Mesendoderm (in vitro differentiated cells): Measurements from ENCODE around the gene CLEC7A.

ENCODE experiments used
- DNase-seq: peaks from one replicate; pipeline ENCODE4 v3.0.0; 2013
- H2AK5ac ChIP-seq: 2 replicates; pipeline ENCODE4 v1.6.1; 2013; ENCODE audit warnings: low read length, inconsistent platforms
- H2BK120ac ChIP-seq: 2 replicates; pipeline ENCODE4 v1.6.1; 2013; ENCODE audit warnings: low read depth, mild to moderate bottlenecking, low read length, moderate library complexity, mixed read lengths
- H2BK15ac ChIP-seq: replicated peaks from 2 replicates; pipeline ENCODE4 v1.6.1; 2013; ENCODE audit warnings: low read depth, mild to moderate bottlenecking, moderate library complexity
- H2BK5ac ChIP-seq: 2 replicates; pipeline ENCODE4 v1.6.1; 2013; ENCODE audit warnings: low read length, inconsistent platforms
- H3K18ac ChIP-seq: 2 replicates; pipeline ENCODE4 v1.6.1; 2013; ENCODE audit warnings: mild to moderate bottlenecking, low read length, mixed read lengths
- H3K23ac ChIP-seq: one replicate; pipeline ENCODE4 v1.6.1; 2013; ENCODE audit warnings: low read length
- H3K27ac ChIP-seq: 2 replicates; pipeline ENCODE4 v1.5.1; 2013; ENCODE audit warnings: low read depth, mild to moderate bottlenecking, inconsistent platforms, low read length, moderate library complexity
- H3K27me3 ChIP-seq: 2 replicates; pipeline ENCODE4 v1.6.1; 2013; ENCODE audit warnings: low read length, control low read depth, mild to moderate bottlenecking, inconsistent platforms; ENCODE audit not compliant: insufficient read depth, poor library complexity
- H3K36me3 ChIP-seq: 2 replicates; pipeline ENCODE4 v1.6.1; 2013; ENCODE audit warnings: low read length, inconsistent platforms; ENCODE audit not compliant: control insufficient read depth, insufficient read depth
- H3K4ac ChIP-seq: one replicate; pipeline ENCODE4 v1.6.1; 2013; ENCODE audit warnings: low read depth, mild to moderate bottlenecking, low read length, moderate library complexity
- H3K4me1 ChIP-seq: 2 replicates; pipeline ENCODE4 v1.6.1; 2013; ENCODE audit warnings: low read depth, low read length, inconsistent platforms; ENCODE audit not compliant: control insufficient read depth
- H3K4me2 ChIP-seq: 2 replicates; pipeline ENCODE4 v1.6.1; 2013; ENCODE audit warnings: low read length
- H3K4me3 ChIP-seq: 2 replicates; pipeline ENCODE4 v1.5.1; 2013; ENCODE audit warnings: mild to moderate bottlenecking, low read length
- H3K56ac ChIP-seq: one replicate; pipeline ENCODE4 v1.6.1; 2013; ENCODE audit warnings: low read length
- H3K79me1 ChIP-seq: 2 replicates; pipeline ENCODE4 v1.6.1; 2013; ENCODE audit warnings: low read length, inconsistent platforms
- H3K79me2 ChIP-seq: 2 replicates; pipeline ENCODE4 v1.6.1; 2013; ENCODE audit warnings: mild to moderate bottlenecking, low read length; ENCODE audit not compliant: control insufficient read depth, insufficient read depth
- H3K9ac ChIP-seq: 2 replicates; pipeline ENCODE4 v1.6.1; 2013; ENCODE audit warnings: low read length, inconsistent platforms
- H4K5ac ChIP-seq: one replicate; pipeline ENCODE4 v1.6.1; 2013; ENCODE audit warnings: low read length
- H4K8ac ChIP-seq: one replicate; pipeline ENCODE4 v1.6.1; 2013; ENCODE audit warnings: low read depth, mild to moderate bottlenecking, control low read depth, low read length, moderate library complexity
- WGBS: extraction: QIAGEN DNeasy Blood & Tissue Kit; methylation state at CpG from one replicate; pipeline ENCODE4 v1.1.7; 2013; ENCODE audit warnings: low lambda C conversion rate, missing lambda C conversion rate; ENCODE audit not compliant: insufficient coverage; ENCODE audit errors: extremely low coverage; 5-methylcytosine and 5-hydroxymethylcytosine counted together

CLEC7A gene

DNA sequence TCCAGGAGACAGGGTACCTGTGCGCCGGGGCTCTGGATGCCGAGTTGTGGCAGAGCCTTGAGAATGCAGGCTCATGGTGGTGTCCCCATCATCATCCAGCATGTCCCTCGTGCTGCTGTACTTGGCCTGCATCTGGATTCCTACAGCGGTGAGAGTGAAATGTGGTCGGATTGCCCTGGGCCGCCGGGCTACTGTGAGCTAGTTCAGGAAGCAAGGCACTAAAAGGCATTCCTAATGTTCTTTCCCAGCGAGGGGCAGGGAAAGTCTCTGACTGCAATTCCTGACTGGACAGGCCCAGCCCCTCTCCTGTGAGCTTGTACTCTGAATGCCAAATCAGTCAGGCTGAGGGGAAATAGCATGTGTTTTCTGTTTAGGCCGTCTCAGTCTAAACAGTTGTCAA lies 31.2 kb downstream of the CLEC7A start, which contains the start of gene CLEC1A:
Gene CLEC1A, minus strand, starts transcription at position 195 of the 400 bp plus-strand sequence. Its CDS starts 63 bp downstream, at position 132.
- no peak within 1 kb of the TSS for H3K4me3 ChIP-seq
- H3K79me2 ChIP-seq = no peaks in the 10 kb centered on the region
- WGBS = no CpG with 5 or more reads among the region's 10 CpGs
- H3K56ac ChIP-seq = no peak within 1 kb of the TSS
- no peaks in the 10 kb centered on the region for H3K27me3 ChIP-seq
- H3K18ac ChIP-seq = no peak within 1 kb of the TSS
- H3K4ac ChIP-seq = no peak within 1 kb of the TSS
- no peaks in the 10 kb centered on the region for H3K79me1 ChIP-seq
- no peak within 1 kb of the TSS for H3K27ac ChIP-seq
- peak; percentile 77 for DNase-seq
- H2BK5ac ChIP-seq = no peak within 1 kb of the TSS
- peaks cover 12% of the 10 kb centered on the region for H3K4me1 ChIP-seq
- H3K36me3 ChIP-seq = no peaks in the 10 kb centered on the region
- H3K23ac ChIP-seq = no peak within 1 kb of the TSS
- no peak within 1 kb of the TSS for H2BK120ac ChIP-seq
- no peak within 1 kb of the TSS for H2BK15ac ChIP-seq
- H3K4me2 ChIP-seq = no peak within 1 kb of the TSS
- H3K9ac ChIP-seq = no peak within 1 kb of the TSS
- no peak within 1 kb of the TSS for H2AK5ac ChIP-seq
- H4K5ac ChIP-seq = no peak within 1 kb of the TSS
- no peak within 1 kb of the TSS for H4K8ac ChIP-seq

DNA sequence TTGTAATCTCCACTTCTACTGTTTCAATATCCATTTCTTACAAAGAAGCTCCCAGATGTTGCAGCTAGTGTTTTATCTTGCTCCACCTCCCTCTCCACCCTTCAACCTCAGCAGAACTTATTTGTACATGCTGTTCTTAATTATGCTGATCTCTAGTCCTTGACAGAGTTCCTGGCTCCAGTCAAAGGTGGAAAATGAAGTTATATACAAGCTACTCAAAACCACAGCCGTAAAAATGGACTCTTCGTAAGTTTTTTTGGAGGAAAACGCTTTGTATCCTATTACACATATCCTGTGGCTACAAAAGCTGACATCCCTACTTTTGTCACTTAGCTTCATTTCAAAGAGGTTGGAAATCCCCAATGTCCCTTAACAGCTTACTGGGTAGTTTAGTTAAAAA lies 32.5 kb downstream of the CLEC7A start:
- no peaks in the 10 kb centered on the region for H3K36me3 ChIP-seq
- no peak overlapping the region for H3K18ac ChIP-seq
- no peak overlapping the region for H3K23ac ChIP-seq
- H3K4me1 ChIP-seq = peaks cover 12% of the 10 kb centered on the region
- no peak overlapping the region for H4K8ac ChIP-seq
- H3K27ac ChIP-seq = no peak overlapping the region
- DNase-seq = no peak
- H3K4me2 ChIP-seq = no peak overlapping the region
- no peaks in the 10 kb centered on the region for H3K79me2 ChIP-seq
- no peak overlapping the region for H3K9ac ChIP-seq
- no peak overlapping the region for H2BK15ac ChIP-seq
- no peak overlapping the region for H2AK5ac ChIP-seq
- no peak overlapping the region for H3K4ac ChIP-seq
- WGBS = no CpG with 5 or more reads among the region's 3 CpGs
- no peak overlapping the region for H3K4me3 ChIP-seq
- no peak overlapping the region for H4K5ac ChIP-seq
- H3K56ac ChIP-seq = no peak overlapping the region
- H3K79me1 ChIP-seq = no peaks in the 10 kb centered on the region
- no peak overlapping the region for H2BK120ac ChIP-seq
- H2BK5ac ChIP-seq = no peak overlapping the region
- H3K27me3 ChIP-seq = no peaks in the 10 kb centered on the region

DNA sequence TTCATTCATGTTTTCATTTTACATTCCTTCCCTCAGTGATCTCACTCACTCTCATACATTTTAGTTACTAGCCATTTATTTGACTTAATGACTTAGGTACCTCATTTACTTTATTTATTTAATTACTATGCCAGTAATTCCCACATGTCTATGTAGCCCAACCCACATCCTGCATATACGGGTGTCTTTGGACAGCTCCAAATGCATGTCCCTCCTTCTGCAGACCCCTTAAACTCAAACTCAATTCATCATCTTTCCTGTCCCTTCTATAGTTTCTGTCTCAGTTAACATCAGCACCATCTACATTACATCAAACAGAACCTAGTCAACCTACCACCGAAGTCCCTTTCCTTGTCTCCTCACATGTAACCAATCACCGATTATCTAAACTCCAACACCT lies 34.0 kb downstream of the CLEC7A start:
- Histone ChIP-seq H3K79me1 (no peaks in the 10 kb centered on the region), H2BK5ac (no peak overlapping the region), H2AK5ac (no peak overlapping the region), H3K27me3 (no peaks in the 10 kb centered on the region), H3K23ac (no peak overlapping the region), H3K18ac (no peak overlapping the region), H2BK120ac (no peak overlapping the region), H4K5ac (no peak overlapping the region), H3K4me1 (no peaks in the 10 kb centered on the region), H3K4me2 (no peak overlapping the region), H3K79me2 (no peaks in the 10 kb centered on the region), H3K4me3 (no peak overlapping the region), H3K27ac (no peak overlapping the region), H2BK15ac (no peak overlapping the region), H3K9ac (no peak overlapping the region), H3K4ac (no peak overlapping the region), H4K8ac (no peak overlapping the region), H3K36me3 (no peaks in the 10 kb centered on the region), H3K56ac (no peak overlapping the region)
- DNase-seq = no peak
- 100% methylated on average over 1 of the region's 3 CpGs for WGBS

DNA sequence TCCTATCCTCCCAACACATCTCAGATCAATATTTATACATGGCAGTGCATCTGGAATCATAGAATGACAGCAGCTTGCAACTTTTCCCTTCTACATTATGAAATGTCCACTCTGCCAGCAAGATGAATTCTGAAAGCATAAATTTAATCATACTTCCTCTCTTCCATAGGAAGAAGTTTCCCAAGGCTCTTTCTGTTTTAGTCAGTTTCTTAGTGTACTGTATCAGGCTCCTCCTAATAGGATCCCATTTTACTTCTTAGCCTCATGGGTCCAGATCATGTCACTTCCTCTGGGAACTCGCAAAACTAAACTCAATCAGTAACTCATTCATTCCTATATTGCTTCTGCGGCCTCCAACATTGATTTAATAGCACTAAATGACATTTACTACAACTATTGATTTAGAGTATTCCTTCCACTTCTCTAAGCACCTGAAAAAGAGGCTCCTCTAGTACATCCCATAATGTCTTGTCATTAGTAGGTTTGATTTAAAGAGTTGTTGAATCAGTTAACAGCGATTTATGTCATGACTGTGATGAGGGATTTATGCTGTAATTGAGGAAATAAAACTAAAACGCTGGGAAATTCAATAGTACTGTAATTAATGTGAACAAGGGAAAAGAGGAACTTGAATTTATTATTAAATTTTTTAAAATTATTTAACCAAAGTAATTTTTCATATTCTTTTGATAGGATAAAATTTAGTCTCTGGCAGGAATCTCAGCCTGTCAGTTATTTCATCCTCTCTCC lies 35.2 kb downstream of the CLEC7A start:
- Histone ChIP-seq H3K79me2 (no peaks in the 10 kb centered on the region), H3K56ac (no peak overlapping the region), H2BK120ac (no peak overlapping the region), H3K9ac (no peak overlapping the region), H3K4me2 (no peak overlapping the region), H4K5ac (no peak overlapping the region), H2BK5ac (no peak overlapping the region), H3K36me3 (no peaks in the 10 kb centered on the region), H2AK5ac (no peak overlapping the region), H3K27me3 (no peaks in the 10 kb centered on the region), H3K27ac (no peak overlapping the region), H3K23ac (no peak overlapping the region), H3K79me1 (no peaks in the 10 kb centered on the region), H3K4ac (no peak overlapping the region), H3K4me1 (no peaks in the 10 kb centered on the region), H4K8ac (no peak overlapping the region), H3K4me3 (no peak overlapping the region), H3K18ac (no peak overlapping the region), H2BK15ac (no peak overlapping the region)
- DNase-seq = no peak
- WGBS = 100% methylated on average over 1 of the region's 4 CpGs

DNA sequence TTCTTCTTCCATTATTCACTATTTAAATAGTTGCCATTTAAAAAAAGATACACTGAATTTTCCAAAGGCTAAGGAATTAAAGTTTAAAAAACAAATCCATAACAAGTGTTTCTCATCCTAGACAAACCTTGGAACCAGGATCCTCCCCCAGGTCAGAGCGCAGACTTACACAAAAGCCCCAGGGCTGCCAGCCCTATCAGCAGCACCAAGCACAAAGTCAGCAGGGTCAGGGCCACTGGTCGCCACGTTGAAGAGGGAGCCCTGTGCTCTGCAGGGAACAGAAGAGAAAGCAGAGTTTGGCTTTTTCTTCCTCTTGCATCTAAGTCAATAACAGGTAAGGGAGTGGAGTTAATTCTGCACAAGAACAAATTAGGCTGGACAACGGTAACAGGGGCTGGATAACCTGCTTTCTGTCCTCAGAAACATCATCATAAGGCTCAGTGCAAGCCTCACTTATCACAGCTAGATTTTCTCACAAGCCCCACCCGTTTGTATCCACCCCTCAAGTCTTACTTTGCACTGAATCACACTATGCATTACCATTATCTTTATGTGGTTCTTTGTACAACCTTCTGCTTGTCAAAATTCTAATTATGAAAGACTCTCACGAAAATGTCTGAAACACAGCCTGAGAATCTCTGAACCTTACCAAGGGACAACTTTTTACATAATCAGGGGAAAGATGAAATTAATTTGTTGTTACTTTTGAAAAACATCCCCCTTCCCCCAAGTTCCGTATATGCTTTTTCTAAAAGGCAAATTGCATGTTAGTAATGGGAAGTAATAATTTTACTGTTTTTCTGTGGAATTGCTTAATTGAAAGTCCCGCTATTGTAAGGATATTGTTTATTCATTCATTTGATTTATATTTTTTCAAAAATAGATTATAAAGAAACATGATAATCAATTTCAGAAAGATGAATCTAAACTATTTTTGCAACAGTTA lies 40.8 kb downstream of the CLEC7A start:
- Histone ChIP-seq H3K79me2 (no peaks in the 10 kb centered on the region), H2AK5ac (no peak overlapping the region), H3K4me3 (no peak overlapping the region), H3K79me1 (no peaks in the 10 kb centered on the region), H2BK15ac (no peak overlapping the region), H3K4me2 (no peak overlapping the region), H3K56ac (no peak overlapping the region), H3K9ac (no peak overlapping the region), H3K4me1 (no peaks in the 10 kb centered on the region), H3K36me3 (no peaks in the 10 kb centered on the region), H3K4ac (no peak overlapping the region), H2BK120ac (no peak overlapping the region), H3K18ac (no peak overlapping the region), H3K23ac (no peak overlapping the region), H3K27me3 (no peaks in the 10 kb centered on the region), H2BK5ac (no peak overlapping the region), H3K27ac (no peak overlapping the region), H4K8ac (no peak overlapping the region), H4K5ac (no peak overlapping the region)
- peak; percentile 7 for DNase-seq
- no CpG with 5 or more reads among the region's 8 CpGs for WGBS
